A673 (cell line): ENCODE measurements around the gene HBZ.

Experiments
- EZH2 ChIP-seq: fragments of 200-600 bp; sonication (generic); IDR thresholded peaks from 2 replicates; pipeline ENCODE4 v1.6.1; 2017; ENCODE audit warnings: borderline replicate concordance, low read depth, mild to moderate bottlenecking, mixed read lengths, antibody characterized with exemption, low read length; ENCODE audit not compliant: poor library complexity, severe bottlenecking
- TF ChIP-seq, protein P1 (sequence below): fragments of 300-800, 200-600 bp; sonication (generic); conservative IDR thresholded peaks from 2 replicates; pipeline ENCODE4 v1.5.1; 2017; ENCODE audit warnings: low read depth, mild to moderate bottlenecking, antibody characterized with exemption, low read length, moderate library complexity, mixed read lengths

DNA sequence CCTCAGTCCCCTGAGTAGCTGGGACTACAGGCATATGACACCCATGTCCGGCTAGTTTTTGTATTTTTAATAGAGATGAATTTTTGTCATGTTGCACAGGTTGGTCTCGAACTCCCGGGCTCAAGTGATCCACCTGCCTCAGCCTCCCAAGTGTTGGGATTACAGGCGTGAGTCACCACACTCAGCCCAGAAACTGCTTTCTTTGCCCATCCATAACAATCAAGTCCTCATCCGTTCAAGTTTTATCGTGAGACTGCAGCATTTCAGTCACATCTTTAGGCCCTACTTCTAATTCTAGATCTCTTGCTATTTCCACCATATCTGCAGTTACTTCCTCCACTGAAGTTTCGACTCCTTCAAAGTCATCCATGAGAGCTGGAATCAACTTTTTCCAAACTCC is 20.3 kb upstream of the HBZ start:
- TF ChIP-seq, protein P1, sequence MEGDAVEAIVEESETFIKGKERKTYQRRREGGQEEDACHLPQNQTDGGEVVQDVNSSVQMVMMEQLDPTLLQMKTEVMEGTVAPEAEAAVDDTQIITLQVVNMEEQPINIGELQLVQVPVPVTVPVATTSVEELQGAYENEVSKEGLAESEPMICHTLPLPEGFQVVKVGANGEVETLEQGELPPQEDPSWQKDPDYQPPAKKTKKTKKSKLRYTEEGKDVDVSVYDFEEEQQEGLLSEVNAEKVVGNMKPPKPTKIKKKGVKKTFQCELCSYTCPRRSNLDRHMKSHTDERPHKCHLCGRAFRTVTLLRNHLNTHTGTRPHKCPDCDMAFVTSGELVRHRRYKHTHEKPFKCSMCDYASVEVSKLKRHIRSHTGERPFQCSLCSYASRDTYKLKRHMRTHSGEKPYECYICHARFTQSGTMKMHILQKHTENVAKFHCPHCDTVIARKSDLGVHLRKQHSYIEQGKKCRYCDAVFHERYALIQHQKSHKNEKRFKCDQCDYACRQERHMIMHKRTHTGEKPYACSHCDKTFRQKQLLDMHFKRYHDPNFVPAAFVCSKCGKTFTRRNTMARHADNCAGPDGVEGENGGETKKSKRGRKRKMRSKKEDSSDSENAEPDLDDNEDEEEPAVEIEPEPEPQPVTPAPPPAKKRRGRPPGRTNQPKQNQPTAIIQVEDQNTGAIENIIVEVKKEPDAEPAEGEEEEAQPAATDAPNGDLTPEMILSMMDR, result no peak
- no peak for TF ChIP-seq EZH2
